Astrocyte (in vitro differentiated cells and primary cell): ENCODE measurements around the gene MXRA8. TPM values are rescaled to one million over a fixed set of nuclear protein-coding genes. Genes with fewer than 3 reads are reported as not detected.

ENCODE experiments used
- DNase-seq: peaks from one replicate; pipeline ENCODE4 v3.0.0-alpha.2; 2010; ENCODE audit warnings: low read depth
- FAIRE-seq: peaks from 2 replicates; lab custom pipeline; 2011; peaks lifted over from hg19 to GRCh38; lab: Jason Lieb, UNC
- H2AFZ ChIP-seq: 2 replicates; pipeline ENCODE4 v1.6.0; 2012; ENCODE audit warnings: low read depth, low read length, inconsistent platforms
- H3K27ac ChIP-seq: 2 replicates; pipeline ENCODE4 v1.5.1; 2011; ENCODE audit warnings: low read depth, low read length, inconsistent platforms
- H3K27me3 ChIP-seq: 2 replicates; pipeline ENCODE4 v1.6.0; 2011; ENCODE audit warnings: low read length, inconsistent platforms; ENCODE audit not compliant: insufficient read depth
- H3K36me3 ChIP-seq: 2 replicates; pipeline ENCODE4 v1.5.1; 2011; ENCODE audit warnings: low read length, inconsistent platforms; ENCODE audit not compliant: insufficient read depth
- H3K4me1 ChIP-seq: 2 replicates; pipeline ENCODE4 v1.5.1; 2011; ENCODE audit warnings: low read length, inconsistent platforms; ENCODE audit not compliant: insufficient read depth
- H3K4me2 ChIP-seq: 2 replicates; pipeline ENCODE4 v1.6.0; 2012; ENCODE audit warnings: low read length, inconsistent platforms
- H3K4me3 ChIP-seq: 2 replicates; pipeline ENCODE4 v1.5.1; 2011; ENCODE audit warnings: low read depth, mild to moderate bottlenecking, low read length, inconsistent platforms; ENCODE audit not compliant: insufficient read depth
- H3K79me2 ChIP-seq: 2 replicates; pipeline ENCODE4 v1.6.0; 2012; ENCODE audit warnings: mild to moderate bottlenecking, low read length, inconsistent platforms; ENCODE audit not compliant: insufficient read depth
- H3K9ac ChIP-seq: 2 replicates; pipeline ENCODE4 v1.6.0; 2012; ENCODE audit warnings: mild to moderate bottlenecking, low read length, inconsistent platforms
- H3K9me3 ChIP-seq: 2 replicates; pipeline ENCODE4 v1.5.1; 2012; ENCODE audit warnings: low read depth, mild to moderate bottlenecking, low read length, inconsistent platforms; ENCODE audit not compliant: insufficient read depth
- H4K20me1 ChIP-seq: 2 replicates; pipeline ENCODE4 v1.6.0; 2012; ENCODE audit warnings: low read length, inconsistent platforms; ENCODE audit not compliant: insufficient read depth
- H3K27ac Mint-ChIP-seq: one replicate; pipeline ENCODE4 v1.8.0; 2021; ENCODE audit warnings: mild to moderate bottlenecking, mixed read lengths; ENCODE audit not compliant: unreplicated experiment
- H3K27me3 Mint-ChIP-seq: one replicate; pipeline ENCODE4 v1.8.0; 2021; ENCODE audit warnings: low read depth, mixed read lengths; ENCODE audit not compliant: unreplicated experiment
- H3K36me3 Mint-ChIP-seq: one replicate; pipeline ENCODE4 v1.8.0; 2021; ENCODE audit warnings: low read depth, mixed read lengths; ENCODE audit not compliant: unreplicated experiment
- H3K4me1 Mint-ChIP-seq: one replicate; pipeline ENCODE4 v1.8.0; 2021; ENCODE audit warnings: low read depth, mixed read lengths; ENCODE audit not compliant: unreplicated experiment
- H3K4me3 Mint-ChIP-seq: one replicate; pipeline ENCODE4 v1.8.0; 2021; ENCODE audit warnings: mild to moderate bottlenecking, moderate library complexity, mixed read lengths; ENCODE audit not compliant: unreplicated experiment
- H3K9me3 Mint-ChIP-seq: one replicate; pipeline ENCODE4 v1.8.0; 2021; ENCODE audit warnings: mild to moderate bottlenecking, mixed read lengths; ENCODE audit not compliant: unreplicated experiment
- CTCF ChIP-seq: IDR thresholded peaks from 2 replicates; pipeline ENCODE4 v1.5.1; 2011; ENCODE audit warnings: low read depth, mild to moderate bottlenecking, inconsistent platforms, low read length, moderate library complexity; ENCODE audit not compliant: insufficient read depth
- EZH2 ChIP-seq: IDR thresholded peaks from 2 replicates; pipeline ENCODE4 v1.6.1; 2012; ENCODE audit warnings: mild to moderate bottlenecking, low read length, inconsistent platforms; ENCODE audit not compliant: insufficient read depth
- total RNA-seq: library from RNA; stranded (reverse); gene quantifications from 2 replicates; pipeline ENCODE4 v1.2.1, GENCODE V29; 2021

Gene MXRA8
- total RNA-seq, 1 donor from 2014 or later = 112 TPM

GRCh38 chr1:1344655-1345361 is 13.5 kb downstream of the MXRA8 start:
- no peak overlapping the region for H3K4me3 Mint-ChIP-seq

GRCh38 chr1:1343811-1344421 is 14.4 kb downstream of the MXRA8 start:
- Mint-ChIP-seq H3K36me3 (no peaks in the 10 kb centered on the region), H3K4me1 (peaks cover 12% of the 10 kb centered on the region), H3K27ac (no peak overlapping the region), H3K9me3 (no peaks in the 10 kb centered on the region), H3K4me3 (no peak overlapping the region), H3K27me3 (no peaks in the 10 kb centered on the region)
- peak overlapping the region; percentile 19 for H3K27ac ChIP-seq
- H3K4me1 ChIP-seq = peaks cover 46% of the 10 kb centered on the region
- no peak overlapping the region for H3K4me3 ChIP-seq
- H4K20me1 ChIP-seq = peaks cover 81% of the 10 kb centered on the region
- no peak overlapping the region for H2AFZ ChIP-seq
- H3K4me2 ChIP-seq = no peak overlapping the region
- H3K9ac ChIP-seq = no peak overlapping the region
- DNase-seq = no peak
- peaks cover 79% of the 10 kb centered on the region for H3K79me2 ChIP-seq
- peaks cover 8% of the 10 kb centered on the region for H3K36me3 ChIP-seq
- H3K27me3 ChIP-seq = no peaks in the 10 kb centered on the region
- FAIRE-seq = no peak
- TF ChIP-seq CTCF (no peak), EZH2 (no peak)
- H3K9me3 ChIP-seq = no peaks in the 10 kb centered on the region

More at GRCh38 chr1:1344655-1345361, 13.5 kb downstream of the MXRA8 start:
- H3K4me3 ChIP-seq = no peak overlapping the region
- Mint-ChIP-seq H3K36me3 (no peaks in the 10 kb centered on the region), H3K4me1 (peaks cover 12% of the 10 kb centered on the region), H3K9me3 (no peaks in the 10 kb centered on the region), H3K27me3 (no peaks in the 10 kb centered on the region), H3K27ac (no peak overlapping the region)
- H3K27me3 ChIP-seq = no peaks in the 10 kb centered on the region
- TF ChIP-seq CTCF = peak; percentile 17
- TF ChIP-seq EZH2 = no peak
- H3K36me3 ChIP-seq = peaks cover 8% of the 10 kb centered on the region
- H2AFZ ChIP-seq = no peak overlapping the region
- H3K4me2 ChIP-seq = peak overlapping the region; percentile 99
- no peaks in the 10 kb centered on the region for H3K9me3 ChIP-seq
- H3K9ac ChIP-seq = peak overlapping the region; percentile 36
- FAIRE-seq (no peak), DNase-seq (peak; percentile 83)
- H3K27ac ChIP-seq = peak overlapping the region; percentile 45
- peaks cover 46% of the 10 kb centered on the region for H3K4me1 ChIP-seq
- H3K79me2 ChIP-seq = peaks cover 79% of the 10 kb centered on the region
- H4K20me1 ChIP-seq = peaks cover 81% of the 10 kb centered on the region

- no peak overlapping the region for H3K4me3 ChIP-seq
- no peak overlapping the region for H3K4me2 ChIP-seq
- H3K9me3 ChIP-seq = no peaks in the 10 kb centered on the region
- TF ChIP-seq EZH2 = no peak
- TF ChIP-seq CTCF = no peak
- H2AFZ ChIP-seq = no peak overlapping the region
- peaks cover 8% of the 10 kb centered on the region for H3K36me3 ChIP-seq
- H3K27me3 ChIP-seq = no peaks in the 10 kb centered on the region
- peaks cover 39% of the 10 kb centered on the region for H3K4me1 ChIP-seq
- H3K27ac ChIP-seq = no peak overlapping the region
- no peak overlapping the region for H3K9ac ChIP-seq
- peaks cover 67% of the 10 kb centered on the region for H3K79me2 ChIP-seq
- H3K36me3 Mint-ChIP-seq = no peaks in the 10 kb centered on the region
- peaks cover 12% of the 10 kb centered on the region for H3K4me1 Mint-ChIP-seq
- peak overlapping the region; percentile 34 for H3K27ac Mint-ChIP-seq
- H3K9me3 Mint-ChIP-seq = no peaks in the 10 kb centered on the region
- no peak overlapping the region for H3K4me3 Mint-ChIP-seq
- FAIRE-seq = no peak
- peaks cover 73% of the 10 kb centered on the region for H4K20me1 ChIP-seq
- H3K27me3 Mint-ChIP-seq = no peaks in the 10 kb centered on the region
- no peak for DNase-seq
These were observed 15.7 kb downstream of the MXRA8 start for GRCh38 chr1:1342584-1343115.
